HG03175 (cell line): Measurements from ENCODE around the gene TRIM41.
"Not testable (repeated sequence)": the region's sequence is repeated elsewhere in the genome, so short reads cannot be mapped to it uniquely, and the experiment has no call there.

Source experiments
- ATAC-seq: cut with Tn5 transposase; IDR thresholded peaks from one replicate; pipeline ENCODE4 v1.9.1; 2021; ENCODE audit warnings: mild to moderate bottlenecking, moderate library complexity; ENCODE audit not compliant: unreplicated experiment

The TRIM41 gene

GRCh38 chr5:181192337-181193046, 30.6 kb upstream of the TRIM41 start:
- ATAC-seq: no peak

GRCh38 chr5:181193656-181194055, 29.4 kb upstream of the TRIM41 start:
- no peak for ATAC-seq

DNA sequence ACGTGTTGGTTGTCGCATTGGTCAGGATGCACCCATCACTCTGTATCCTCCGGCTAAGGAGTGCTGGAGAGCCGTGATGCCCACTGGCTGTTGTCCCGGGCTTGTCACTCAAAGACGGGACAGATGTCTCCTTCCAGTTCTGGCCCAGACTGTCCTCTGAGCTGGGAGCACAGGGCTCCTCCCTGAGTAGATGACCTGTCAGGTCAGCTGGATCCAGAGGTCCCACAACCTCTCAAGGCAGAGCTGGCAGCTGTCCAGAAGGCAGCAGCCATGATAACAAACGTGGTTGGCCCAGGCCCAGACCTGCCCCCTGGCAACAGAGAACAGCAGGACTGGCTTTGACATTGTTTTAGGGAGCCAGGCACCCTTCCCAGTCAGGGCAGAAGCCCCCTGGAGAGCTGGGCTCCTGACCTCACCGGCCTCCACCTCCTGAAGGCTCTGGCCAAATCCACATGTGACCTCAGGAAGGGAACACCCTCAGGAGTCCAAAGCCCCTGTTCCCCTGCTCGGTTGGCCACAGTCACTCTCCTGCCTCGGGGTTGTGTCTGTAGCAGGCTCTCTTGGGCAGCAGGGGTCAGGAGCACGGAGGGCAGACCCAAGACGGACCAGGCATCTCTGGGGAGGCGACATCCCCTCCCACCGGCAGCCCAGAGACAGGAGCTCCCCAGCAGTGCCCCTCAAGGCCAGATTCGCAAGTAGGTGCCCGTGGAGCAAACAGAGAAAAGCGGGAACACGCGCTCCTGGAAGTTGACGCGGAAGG, 28.4 kb upstream of the TRIM41 start:
- ATAC-seq: no peak

- ATAC-seq: no peak
Measured at GRCh38 chr5:181195249-181195761, 27.8 kb upstream of the TRIM41 start.

DNA sequence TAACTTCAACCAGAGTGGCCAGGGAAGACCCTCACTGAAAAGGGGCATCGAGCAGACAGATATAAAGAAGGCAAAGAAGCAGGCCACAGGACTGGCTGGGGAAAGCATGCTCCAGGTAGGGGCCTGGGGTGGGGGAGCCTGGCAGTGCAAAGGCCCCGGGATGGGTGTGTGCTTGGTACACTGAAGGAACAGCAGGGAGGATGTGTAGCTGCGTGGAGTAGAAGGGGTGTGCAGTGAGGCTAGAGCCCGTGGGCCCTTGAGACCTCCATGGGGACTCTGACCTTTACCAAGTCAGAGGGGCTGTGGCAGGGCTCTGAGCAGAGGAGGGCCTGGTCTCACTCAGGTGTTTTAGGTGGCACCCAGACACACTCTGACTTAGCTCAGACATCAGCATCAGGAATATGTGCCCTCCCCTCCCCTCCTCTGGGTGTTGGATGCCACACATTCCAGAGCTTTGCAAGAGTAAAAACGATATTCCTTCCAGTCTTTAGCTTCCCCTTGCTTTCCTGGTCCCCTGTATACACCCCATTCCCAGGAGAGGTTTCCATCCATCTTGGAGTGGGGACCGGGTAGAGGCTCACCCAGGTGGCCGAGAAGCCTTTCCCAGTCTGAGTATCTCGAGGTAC, 25.6 kb upstream of the TRIM41 start:
- ATAC-seq: no peak

GRCh38 chr5:181198106-181198685, 24.9 kb upstream of the TRIM41 start:
- ATAC-seq: no peak

DNA sequence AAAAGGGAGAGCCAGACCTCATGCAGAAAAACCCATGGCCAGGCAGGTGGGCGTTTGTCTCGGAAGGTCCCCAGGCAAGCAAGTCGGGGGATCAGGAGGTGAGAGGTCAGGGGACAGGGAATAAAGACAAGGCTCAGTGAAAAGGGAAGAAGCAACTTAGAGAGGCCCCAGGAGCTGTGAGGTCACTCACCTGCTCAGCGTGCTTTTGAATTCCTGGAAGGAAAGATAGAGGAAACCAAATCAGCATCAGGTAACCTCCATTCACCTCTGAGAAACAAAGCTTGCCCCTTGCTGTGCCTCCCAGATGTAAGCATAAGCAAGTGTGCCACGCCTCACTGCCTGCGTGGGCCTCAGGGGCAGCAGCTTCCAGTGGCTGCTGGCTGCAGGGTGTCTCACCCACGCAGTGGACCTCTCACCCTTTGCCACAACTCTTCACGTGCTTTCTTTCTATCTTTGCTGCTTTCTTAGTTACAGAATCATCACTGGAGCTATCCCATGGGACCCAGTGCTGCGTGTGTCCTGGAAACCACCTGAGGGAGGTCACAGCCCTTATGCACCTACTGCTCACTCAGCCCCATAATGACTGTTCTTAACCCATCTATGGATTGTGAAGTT, 24.1 kb upstream of the TRIM41 start:
- ATAC-seq: peak; percentile 82

DNA sequence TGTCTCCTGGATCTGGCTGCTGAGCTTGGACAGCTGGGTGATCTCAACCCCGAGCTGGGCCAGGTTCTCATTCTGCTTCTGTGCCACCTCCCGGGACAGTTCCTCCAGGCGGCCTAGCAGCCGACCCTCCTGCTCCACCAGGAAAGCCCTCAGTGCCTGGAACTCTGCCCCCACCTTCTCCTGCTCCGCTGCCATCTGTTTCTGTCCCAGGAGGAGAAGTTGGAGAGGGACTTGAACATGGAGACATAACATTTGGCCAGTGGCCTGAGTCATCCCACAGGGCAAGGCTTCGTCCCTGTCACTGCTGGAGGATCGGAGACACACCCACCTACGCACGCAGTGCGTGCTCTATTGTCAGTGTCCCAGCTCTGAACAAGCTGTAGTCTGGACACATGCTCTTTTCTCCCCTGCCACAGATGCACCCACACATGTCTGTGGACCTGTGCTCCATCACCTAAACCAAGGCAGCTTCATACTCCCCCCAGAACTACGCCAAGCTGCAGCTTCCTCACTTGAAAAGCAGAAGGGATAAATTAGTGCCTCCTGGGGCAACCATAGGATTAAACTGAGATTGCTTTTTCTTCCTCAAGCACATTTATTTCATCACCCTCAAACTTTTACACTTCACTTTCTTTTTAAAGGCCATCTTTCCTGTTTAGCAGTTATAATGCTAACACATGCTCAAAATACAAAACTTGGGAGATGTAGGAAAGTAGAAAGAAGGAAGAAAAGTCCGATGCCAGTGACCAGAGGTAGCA, 23.0 kb upstream of the TRIM41 start:
- no peak for ATAC-seq

GRCh38 chr5:181200816-181201215, 22.3 kb upstream of the TRIM41 start:
- no peak for ATAC-seq

DNA sequence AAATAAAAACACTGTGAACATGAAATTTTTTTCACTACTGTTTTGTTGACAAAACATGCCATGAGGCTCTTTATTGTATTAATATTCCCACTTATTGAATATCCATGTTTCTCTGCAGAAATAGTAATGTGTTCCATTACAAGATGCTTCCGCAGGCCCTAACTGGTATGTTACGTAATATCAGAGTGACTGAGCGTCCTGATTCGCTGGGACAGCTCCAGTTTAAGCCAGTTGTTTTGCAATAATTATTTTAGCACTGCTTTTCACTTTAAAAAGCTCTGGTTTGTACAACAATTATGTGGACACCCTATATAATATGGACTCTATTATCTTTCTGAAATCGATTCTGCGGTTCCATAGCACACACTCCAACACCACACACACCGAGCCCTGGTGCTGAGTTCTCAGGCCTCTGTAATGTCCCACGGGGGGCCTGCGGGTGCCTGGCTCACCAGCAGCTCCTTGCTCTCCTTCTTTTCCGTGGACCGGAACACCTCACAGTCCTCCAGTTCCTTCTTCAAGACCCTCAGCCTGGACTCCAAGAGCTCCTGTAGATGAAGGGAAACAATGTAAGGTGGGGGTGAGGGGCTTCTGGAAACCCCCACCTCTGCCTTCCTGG, 19.9 kb upstream of the TRIM41 start:
- no peak for ATAC-seq

GRCh38 chr5:181203777-181204112, 19.3 kb upstream of the TRIM41 start:
- ATAC-seq: no peak

- no peak for ATAC-seq
Measured at GRCh38 chr5:181204113-181204825, 18.8 kb upstream of the TRIM41 start.

DNA sequence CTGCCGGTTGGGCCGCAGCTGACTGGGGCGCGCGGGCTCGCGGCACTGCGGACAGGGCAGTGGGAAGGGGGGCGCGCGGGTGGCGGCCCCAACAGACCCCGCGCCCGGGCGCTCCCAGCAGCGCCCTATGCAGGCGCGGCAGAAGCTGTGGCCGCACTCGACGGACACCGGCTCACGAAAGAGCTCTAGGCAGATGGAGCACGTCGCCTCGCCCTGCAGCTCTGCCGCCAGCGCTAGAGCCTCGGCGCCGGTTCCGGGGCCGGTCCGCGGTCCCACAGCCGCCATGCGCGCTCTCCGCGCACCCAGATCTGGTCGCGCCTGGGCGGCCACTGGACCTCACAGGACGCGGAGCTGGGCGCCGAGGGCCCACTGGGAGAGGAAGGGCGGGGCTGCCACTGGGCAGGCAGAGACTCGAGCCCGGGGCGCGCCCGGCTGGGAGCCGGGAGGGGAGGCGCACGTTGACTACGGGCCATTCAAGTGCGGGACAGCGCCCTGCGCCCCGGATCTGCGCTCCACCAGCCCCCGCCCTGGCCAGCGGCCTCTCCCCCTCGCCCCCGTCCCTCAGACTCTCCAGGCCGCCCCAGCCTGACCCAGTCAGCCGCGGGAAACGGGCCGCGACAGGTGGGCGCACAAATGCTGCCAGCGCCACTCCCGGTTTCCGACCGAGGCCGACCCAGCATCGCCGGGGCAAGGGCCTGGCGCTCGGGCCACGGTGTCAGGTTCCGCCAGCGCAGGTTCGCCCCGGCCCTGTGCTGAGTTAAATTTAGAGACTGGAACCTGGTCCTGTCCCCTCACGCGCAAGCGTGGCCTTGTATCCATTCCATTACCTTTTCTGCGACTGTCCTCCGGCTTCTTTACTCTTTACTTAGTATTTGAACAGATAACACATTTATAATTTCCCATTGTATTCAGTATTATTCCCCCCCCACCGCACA, 18.0 kb upstream of the TRIM41 start, which contains the start of gene TRIM7:
TRIM7 (minus strand) TSS at position 371 of the 935 bp plus-strand sequence; CDS start at position 285, 86 bp downstream.
- no peak for ATAC-seq

- ATAC-seq: no peak
Measured at GRCh38 chr5:181205761-181206649, 17.1 kb upstream of the TRIM41 start.

GRCh38 chr5:181207214-181207959, 15.7 kb upstream of the TRIM41 start:
- peak; percentile 24 for ATAC-seq

GRCh38 chr5:181207960-181208253, 15.2 kb upstream of the TRIM41 start:
- ATAC-seq: no peak

- not testable (repeated sequence) for ATAC-seq
Measured at GRCh38 chr5:181209006-181209405, 14.1 kb upstream of the TRIM41 start.
